ENCODE data around the gene DGKB.

The DGKB gene

GRCh38 chr7:14676896-14677295 lies 225.7 kb downstream of the DGKB start:
- no peak for DNase-seq

DNA sequence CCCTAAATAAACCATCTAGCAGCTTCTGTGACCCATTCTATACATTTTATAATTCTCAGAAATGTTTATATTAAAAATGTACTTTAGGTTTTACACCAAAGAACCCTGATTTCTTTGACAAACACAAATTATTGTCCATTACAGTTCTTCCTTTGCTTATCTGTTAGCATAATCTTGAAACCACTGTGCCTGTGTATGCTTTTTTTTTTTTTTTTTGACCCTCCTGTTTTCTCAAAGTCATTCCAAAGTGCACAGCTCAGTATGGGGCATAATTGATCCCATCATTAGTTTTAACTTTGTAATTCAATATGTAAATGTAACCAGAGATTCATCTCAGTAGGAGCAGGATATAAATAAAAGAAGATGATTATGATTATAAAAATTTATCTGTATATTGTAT lies 229.3 kb downstream of the DGKB start:
- no peak for DNase-seq

- DNase-seq = no peak
Measured at GRCh38 chr7:14666913-14667312, 235.6 kb downstream of the DGKB start.

- DNase-seq = no peak
Measured at GRCh38 chr7:14666304-14666703, 236.2 kb downstream of the DGKB start.

- no peak for DNase-seq
Measured at GRCh38 chr7:14639801-14640200, 262.8 kb downstream of the DGKB start.

GRCh38 chr7:14639329-14639728 lies 263.2 kb downstream of the DGKB start:
- DNase-seq = no peak

DNA sequence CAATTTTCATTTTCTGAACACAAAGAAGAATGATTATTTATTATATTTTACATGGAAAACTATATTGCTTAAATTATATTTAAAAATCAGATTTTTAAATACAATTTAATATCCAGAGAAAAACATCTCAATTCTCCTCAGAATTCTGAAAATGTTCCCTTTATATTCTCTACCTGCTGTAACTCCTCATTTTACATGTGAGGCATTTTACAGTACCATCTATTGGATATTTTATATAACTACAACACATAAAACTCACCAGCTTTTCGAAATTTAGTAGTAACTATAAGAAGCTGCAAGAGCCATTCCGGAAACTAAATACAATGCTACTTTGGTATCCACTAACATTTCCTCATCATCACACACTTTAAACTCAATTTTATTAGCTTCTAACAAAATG lies 264.6 kb downstream of the DGKB start:
- no peak for DNase-seq

DNA sequence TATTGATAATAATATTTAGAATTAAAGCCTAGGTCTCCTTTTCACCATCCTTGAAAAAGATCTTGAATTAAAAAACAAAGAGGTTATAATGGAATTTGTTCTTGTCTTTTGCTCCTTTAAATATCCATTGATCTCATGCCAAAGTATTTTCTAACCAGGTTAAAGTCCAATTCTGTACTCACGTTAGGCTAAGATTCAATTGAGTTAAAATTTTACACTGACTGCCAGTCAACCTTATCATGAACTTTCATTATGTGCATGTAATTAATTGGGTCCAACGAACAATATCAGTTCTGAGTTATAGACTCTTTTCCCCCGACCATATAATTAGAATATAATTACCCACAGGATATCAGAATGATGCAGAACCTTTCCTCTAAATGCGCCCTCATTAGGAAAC lies 266.6 kb downstream of the DGKB start:
- no peak for DNase-seq

GRCh38 chr7:14630048-14630447 lies 272.5 kb downstream of the DGKB start:
- DNase-seq = no peak

- DNase-seq = no peak
Measured at GRCh38 chr7:14628516-14628915, 274.0 kb downstream of the DGKB start.

- no peak for DNase-seq
Measured at GRCh38 chr7:14626076-14626475, 276.5 kb downstream of the DGKB start.

DNA sequence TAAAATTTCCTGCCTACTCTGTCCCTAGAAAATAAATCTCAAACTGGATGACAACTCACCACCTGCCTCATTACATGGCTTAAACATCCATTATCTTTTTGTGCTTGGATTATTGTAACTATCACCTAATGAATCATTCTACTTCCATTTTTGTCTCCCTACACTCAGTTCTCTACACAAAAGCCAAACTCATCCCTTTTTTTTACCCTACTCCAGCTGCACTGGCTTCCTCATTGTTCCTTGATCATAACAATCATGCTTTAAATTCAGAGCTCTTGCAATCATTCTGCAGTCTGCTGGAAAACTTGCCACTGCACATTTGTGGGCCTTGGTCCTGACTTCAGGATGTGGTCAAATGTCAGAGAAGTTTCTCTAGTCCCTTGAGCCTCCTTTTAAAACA lies 280.0 kb downstream of the DGKB start:
- no peak for DNase-seq

DNA sequence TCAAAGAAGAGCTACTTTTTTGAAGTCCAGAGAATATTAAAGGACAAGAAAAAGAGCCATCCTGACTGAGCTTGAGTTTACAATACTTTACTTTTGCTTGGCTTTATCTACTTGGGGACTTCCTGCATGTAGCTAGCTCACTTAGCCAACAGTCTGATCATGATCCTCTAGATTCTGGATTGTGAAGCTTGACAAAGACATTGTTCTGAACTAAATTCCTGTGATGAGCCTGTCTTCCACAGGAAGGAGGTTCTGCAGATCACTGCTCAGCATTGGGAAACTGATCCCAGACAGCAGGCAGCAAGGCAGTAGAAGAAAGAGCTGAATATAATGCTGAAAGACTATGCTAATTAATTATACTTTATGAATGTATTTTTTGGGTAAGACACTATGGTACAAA lies 296.4 kb downstream of the DGKB start:
- DNase-seq = no peak

GRCh38 chr7:14604606-14605005 lies 297.9 kb downstream of the DGKB start:
- no peak for DNase-seq

DNA sequence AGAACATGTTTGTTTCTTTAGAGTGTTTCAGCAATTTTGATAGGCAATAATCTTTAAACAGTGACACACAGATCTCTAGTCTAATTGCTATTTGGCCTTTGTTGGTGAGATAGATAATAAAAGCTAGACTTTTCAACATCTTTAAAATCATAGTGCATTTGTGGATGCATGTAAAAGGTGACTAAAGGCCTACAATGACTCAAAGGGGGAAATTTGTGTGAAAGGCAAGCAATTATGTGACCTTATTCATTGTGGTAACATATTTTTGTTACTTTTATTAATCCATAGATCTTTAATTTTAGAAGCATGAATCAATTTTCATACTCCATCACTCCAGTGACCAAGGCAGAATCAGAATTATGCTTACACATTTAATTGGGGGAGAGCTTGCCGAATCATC lies 299.7 kb downstream of the DGKB start:
- DNase-seq = no peak

DNA sequence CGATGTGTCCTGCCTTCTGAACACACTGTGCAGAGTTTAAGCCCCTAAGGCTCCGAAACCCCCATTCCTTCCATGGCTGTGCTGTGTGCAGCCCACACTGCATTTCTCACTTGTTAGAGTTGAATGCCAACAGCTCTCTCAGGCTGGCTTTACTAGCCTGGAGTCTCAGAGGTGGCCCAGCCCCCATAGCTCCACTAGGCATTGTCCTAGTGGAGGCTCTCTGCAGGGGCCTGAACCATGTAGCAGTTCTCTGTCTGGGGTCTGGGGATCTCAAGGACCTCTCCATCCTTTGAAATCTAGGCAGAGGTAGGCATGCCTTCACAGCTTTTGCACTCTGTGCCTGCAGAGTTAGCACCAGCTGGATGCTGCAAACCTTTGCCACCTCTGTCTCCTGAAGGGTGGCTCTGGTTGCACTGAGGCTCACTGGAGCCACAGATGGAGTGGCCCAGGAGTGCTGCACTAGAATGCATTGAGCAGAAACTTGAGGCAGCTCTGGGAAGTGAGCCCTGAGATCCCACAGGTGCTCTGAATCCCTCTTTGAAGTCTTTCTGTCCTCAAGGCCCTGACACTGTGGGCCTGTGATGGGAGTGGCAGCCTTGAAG lies 301.7 kb downstream of the DGKB start:
- DNase-seq = no peak

DNA sequence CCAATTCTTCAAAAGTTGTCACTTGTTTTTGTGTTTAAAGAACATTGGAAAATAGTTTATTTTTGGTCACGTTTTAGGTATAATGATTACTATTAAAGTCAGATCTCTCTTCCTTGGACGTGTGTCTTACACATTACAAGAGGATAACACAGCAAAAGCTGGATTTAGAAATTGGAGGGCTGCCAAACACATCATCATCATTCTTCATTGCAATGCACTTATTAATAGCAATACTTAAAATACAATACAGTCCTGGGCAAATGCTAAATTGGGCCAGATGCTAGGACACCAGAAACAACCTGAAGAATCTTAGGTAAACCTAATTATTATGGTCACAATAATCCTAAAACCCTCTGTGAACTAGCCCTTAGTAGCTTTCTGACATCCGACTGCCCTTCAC lies 303.6 kb downstream of the DGKB start:
- no peak for DNase-seq

DNA sequence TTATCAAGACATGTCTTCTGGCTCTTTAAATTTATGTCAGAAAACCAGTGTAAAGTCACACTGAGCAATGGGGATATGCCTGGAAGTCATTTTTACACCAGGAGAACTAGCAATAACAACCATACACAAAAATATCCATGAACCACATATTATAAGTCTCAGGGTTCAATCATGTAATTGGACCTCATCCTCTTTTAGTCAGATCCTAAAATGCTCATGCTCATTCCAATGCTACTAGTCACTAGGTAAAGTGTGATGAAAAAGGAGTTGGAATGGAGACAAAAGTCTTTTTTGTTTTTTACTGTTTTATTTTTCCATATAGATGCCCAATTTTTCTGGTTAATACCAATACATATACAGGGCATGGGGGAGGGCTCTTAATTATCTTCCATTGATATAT lies 306.1 kb downstream of the DGKB start:
- no peak for DNase-seq

- no peak for DNase-seq
Measured at GRCh38 chr7:14590206-14590605, 312.3 kb downstream of the DGKB start.

DNA sequence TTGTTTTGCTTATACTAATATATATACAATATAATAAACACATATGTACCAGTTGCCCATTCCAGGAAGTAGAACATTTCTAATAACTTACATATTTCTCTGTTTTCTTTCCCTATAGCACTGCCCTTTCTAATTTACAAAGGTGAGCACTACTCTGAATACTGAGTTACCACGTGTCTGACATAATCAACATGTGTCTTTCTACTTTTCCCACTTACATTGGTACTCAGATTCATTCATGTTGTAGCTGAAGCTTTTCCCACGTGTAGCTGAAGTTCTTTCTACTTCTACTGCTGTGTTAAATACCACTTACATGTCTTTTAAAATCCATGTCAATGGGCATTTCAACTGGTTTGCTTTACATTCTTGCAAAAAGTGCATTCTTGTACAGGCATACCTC lies 317.3 kb downstream of the DGKB start:
- no peak for DNase-seq

DNA sequence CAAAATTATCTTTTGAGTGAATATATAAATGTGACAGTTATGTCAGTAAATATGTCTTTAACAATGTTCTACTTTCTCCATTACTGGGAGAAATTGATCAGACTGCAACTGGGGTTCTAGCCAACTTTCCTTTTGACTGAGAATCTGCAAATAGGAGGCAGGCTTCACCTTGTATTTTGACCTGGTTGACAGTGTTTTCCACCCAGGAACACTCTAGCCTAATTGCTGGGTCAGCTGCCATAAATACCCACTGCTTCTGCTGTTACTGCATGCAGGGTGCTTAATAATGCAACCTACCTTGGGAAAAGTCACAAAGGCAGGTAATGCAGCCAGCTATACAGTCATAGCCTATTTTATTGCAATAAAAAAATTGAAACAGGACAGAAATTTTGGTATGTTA lies 319.0 kb downstream of the DGKB start:
- no peak for DNase-seq

DNA sequence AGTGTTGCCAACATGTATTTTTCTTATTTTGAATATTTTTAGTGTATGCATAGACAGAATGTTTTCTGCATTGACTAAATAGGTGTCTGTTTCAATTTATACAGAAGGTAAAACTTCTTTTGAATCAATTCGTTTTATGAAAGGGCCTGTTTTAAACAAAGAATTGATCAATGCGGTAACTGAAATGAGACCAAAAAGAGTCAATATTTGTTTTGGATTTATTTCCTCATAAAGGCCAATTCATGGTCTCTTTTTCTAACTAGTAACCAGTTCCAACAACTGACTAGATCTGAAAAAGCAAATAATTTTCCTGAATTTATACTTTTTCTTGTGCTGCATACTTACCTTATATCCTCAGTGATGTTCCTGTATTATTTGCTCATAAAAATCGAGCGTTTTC lies 320.5 kb downstream of the DGKB start:
- no peak for DNase-seq

- DNase-seq = no peak
Measured at GRCh38 chr7:14579971-14580370, 322.6 kb downstream of the DGKB start.

GRCh38 chr7:14576578-14576977 lies 326.0 kb downstream of the DGKB start:
- no peak for DNase-seq

DNA sequence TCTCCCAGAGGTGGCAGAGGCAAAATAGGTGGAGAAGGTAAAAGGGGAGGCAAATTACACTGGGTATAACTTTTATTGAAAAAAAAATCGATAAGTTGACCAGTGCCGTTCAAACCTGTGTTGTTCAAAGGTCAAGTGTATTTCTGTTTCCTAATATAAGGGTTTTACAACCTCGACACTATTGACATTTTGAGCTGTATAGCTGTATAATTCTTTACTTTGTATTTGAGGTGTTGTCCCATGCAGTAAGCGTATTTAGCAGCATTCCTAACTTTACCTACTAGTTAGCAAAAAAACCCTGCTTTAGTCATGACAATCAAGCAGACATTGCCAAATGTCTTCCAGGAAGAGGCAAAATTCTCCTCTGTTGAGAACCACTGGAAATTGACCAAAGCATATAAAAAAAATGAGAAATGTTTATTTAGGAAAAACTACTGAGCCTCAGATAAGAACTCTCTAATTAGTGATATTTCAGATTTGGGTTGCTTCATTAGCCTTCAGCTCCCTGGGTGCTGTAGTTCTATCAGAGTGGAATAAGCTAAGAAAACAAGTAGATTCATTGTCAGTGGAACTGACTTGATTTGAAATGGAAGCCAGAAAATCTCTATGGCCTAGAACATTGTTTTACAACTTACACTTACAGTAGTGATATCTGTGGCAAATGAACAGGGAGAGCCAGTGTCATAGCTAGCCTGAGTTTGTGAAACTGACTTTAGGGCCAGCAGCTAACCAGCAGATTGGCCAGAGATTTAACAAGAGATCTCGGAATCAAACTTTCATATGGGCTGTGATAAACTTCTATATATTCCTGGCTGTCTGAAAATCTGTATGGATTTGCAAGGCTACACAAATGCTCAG lies 331.6 kb downstream of the DGKB start:
- no peak for DNase-seq
